ENCODE measurements around the gene FBXW8.

Gene FBXW8

DNA sequence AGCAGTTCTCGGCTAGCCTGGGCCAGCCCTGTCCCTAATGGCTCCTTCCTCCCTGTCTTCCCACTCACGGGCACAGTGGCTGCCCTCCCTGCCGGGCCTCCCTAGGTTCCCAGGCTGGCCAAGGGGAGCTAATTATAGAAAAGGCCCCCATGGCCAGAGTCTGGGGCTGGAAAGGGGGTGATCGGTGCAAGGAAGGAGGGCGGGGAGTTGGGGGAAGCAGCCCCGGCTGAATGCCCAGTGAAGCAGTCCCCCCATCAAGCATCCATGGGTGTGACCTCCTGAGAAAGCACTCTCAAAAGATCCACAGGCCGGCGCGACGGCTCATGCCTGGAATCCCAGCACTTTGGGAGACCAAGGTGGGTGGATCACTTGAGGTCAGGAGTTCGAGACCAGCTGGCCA is 133.6 kb downstream of the FBXW8 start:
- POLR2A ChIA-PET = no interaction called here
- no peaks in the 10 kb centered on the region for H3K4me1 ChIP-seq (ENCODE audit: control insufficient read depth, insufficient read depth, low read length)

DNA sequence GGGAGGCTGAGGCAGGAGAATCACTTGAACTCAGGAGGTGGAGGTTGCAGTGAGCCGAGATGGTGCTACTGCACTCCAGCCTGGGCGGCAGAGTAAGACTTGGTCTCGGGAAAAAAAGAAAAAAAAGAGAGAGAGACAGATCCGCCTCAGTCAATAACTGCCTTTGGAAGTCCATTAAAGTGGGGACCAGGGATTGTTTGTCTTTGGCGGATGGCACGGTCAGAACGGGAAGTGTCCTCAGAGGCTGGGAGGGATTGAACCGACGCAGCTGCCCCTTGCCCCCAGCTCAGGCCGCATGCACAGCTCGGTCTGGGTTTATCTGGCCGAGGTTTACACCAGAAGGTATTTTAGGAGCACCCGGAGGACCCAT is 134.0 kb downstream of the FBXW8 start:
- POLR2A ChIA-PET = no interaction called here
- H3K27ac ChIP-seq (ENCODE audit: extremely low read depth, low read depth, low read length) = no peak overlapping the region
- CTCF ChIA-PET = interaction anchor here (0.7 kb wide), 1 partner anchor 66 kb away, joined by 3 read pairs; no protein-coding TSS in a partner anchor
- TF ChIP-seq ZNF202 (tag by site-specific recombination; IDR thresholded peaks at IDR 0.05; ENCODE audit: borderline replicate concordance) (no peak), KLF7 (tag by site-specific recombination; IDR thresholded peaks at IDR 0.05; ENCODE audit: borderline replicate concordance) (no peak), SP2 (tag by site-specific recombination; IDR thresholded peaks at IDR 0.05) (no peak), GFI1B (tag by site-specific recombination; IDR thresholded peaks at IDR 0.05) (no peak), ZNF747 (tag by site-specific recombination; IDR thresholded peaks at IDR 0.05) (no peak)
- TF ChIP-seq, protein P1, sequence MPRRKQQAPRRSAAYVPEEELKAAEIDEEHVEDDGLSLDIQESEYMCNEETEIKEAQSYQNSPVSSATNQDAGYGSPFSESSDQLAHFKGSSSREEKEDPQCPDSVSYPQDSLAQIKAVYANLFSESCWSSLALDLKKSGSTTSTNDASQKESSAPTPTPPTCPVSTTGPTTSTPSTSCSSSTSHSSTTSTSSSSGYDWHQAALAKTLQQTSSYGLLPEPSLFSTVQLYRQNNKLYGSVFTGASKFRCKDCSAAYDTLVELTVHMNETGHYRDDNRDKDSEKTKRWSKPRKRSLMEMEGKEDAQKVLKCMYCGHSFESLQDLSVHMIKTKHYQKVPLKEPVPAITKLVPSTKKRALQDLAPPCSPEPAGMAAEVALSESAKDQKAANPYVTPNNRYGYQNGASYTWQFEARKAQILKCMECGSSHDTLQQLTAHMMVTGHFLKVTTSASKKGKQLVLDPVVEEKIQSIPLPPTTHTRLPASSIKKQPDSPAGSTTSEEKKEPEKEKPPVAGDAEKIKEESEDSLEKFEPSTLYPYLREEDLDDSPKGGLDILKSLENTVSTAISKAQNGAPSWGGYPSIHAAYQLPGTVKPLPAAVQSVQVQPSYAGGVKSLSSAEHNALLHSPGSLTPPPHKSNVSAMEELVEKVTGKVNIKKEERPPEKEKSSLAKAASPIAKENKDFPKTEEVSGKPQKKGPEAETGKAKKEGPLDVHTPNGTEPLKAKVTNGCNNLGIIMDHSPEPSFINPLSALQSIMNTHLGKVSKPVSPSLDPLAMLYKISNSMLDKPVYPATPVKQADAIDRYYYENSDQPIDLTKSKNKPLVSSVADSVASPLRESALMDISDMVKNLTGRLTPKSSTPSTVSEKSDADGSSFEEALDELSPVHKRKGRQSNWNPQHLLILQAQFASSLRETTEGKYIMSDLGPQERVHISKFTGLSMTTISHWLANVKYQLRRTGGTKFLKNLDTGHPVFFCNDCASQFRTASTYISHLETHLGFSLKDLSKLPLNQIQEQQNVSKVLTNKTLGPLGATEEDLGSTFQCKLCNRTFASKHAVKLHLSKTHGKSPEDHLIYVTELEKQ (tag by site-specific recombination; IDR thresholded peaks at IDR 0.05; ENCODE audit: borderline replicate concordance) = no peak
- TF ChIP-seq, protein P2, sequence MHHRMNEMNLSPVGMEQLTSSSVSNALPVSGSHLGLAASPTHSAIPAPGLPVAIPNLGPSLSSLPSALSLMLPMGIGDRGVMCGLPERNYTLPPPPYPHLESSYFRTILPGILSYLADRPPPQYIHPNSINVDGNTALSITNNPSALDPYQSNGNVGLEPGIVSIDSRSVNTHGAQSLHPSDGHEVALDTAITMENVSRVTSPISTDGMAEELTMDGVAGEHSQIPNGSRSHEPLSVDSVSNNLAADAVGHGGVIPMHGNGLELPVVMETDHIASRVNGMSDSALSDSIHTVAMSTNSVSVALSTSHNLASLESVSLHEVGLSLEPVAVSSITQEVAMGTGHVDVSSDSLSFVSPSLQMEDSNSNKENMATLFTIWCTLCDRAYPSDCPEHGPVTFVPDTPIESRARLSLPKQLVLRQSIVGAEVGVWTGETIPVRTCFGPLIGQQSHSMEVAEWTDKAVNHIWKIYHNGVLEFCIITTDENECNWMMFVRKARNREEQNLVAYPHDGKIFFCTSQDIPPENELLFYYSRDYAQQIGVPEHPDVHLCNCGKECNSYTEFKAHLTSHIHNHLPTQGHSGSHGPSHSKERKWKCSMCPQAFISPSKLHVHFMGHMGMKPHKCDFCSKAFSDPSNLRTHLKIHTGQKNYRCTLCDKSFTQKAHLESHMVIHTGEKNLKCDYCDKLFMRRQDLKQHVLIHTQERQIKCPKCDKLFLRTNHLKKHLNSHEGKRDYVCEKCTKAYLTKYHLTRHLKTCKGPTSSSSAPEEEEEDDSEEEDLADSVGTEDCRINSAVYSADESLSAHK (tag by site-specific recombination; IDR thresholded peaks at IDR 0.05) = no peak
- TF ChIP-seq, protein P3, sequence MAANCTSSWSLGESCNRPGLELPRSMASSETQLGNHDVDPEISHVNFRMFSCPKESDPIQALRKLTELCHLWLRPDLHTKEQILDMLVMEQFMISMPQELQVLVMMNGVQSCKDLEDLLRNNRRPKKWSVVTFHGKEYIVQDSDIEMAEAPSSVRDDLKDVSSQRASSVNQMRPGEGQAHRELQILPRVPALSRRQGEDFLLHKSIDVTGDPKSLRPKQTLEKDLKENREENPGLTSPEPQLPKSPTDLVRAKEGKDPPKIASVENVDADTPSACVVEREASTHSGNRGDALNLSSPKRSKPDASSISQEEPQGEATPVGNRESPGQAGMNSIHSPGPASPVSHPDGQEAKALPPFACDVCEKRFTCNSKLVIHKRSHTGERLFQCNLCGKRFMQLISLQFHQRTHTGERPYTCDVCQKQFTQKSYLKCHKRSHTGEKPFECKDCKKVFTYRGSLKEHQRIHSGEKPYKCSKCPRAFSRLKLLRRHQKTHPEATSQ (tag by site-specific recombination; IDR thresholded peaks at IDR 0.05) = no peak

More for the DNA sequence above, 133.6 kb downstream of the FBXW8 start:
- no peak overlapping the region for H3K4me3 ChIP-seq (ENCODE audit: low read depth, low read length)
- TF ChIP-seq HOXD13 (CRISPR knock-in tag; IDR thresholded peaks at IDR 0.05; ENCODE audit: borderline replicate concordance) = no peak
- TF ChIP-seq ZNF610 (tag by site-specific recombination; IDR thresholded peaks at IDR 0.05; ENCODE audit: borderline replicate concordance) = no peak
- TF ChIP-seq ZFP69B (tag by site-specific recombination; IDR thresholded peaks at IDR 0.05) = no peak
- TF ChIP-seq ZNF140 (tag by site-specific recombination; IDR thresholded peaks at IDR 0.05) = no peak
- TF ChIP-seq, protein P4, sequence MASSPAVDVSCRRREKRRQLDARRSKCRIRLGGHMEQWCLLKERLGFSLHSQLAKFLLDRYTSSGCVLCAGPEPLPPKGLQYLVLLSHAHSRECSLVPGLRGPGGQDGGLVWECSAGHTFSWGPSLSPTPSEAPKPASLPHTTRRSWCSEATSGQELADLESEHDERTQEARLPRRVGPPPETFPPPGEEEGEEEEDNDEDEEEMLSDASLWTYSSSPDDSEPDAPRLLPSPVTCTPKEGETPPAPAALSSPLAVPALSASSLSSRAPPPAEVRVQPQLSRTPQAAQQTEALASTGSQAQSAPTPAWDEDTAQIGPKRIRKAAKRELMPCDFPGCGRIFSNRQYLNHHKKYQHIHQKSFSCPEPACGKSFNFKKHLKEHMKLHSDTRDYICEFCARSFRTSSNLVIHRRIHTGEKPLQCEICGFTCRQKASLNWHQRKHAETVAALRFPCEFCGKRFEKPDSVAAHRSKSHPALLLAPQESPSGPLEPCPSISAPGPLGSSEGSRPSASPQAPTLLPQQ (tag by site-specific recombination; IDR thresholded peaks at IDR 0.05) = no peak
- TF ChIP-seq ZNF529 (tag by site-specific recombination; IDR thresholded peaks at IDR 0.05; ENCODE audit: insufficient replicate concordance) = no peak
- TF ChIP-seq HOXC10 (CRISPR knock-in tag; IDR thresholded peaks at IDR 0.05) = no peak
- TF ChIP-seq, protein P5, sequence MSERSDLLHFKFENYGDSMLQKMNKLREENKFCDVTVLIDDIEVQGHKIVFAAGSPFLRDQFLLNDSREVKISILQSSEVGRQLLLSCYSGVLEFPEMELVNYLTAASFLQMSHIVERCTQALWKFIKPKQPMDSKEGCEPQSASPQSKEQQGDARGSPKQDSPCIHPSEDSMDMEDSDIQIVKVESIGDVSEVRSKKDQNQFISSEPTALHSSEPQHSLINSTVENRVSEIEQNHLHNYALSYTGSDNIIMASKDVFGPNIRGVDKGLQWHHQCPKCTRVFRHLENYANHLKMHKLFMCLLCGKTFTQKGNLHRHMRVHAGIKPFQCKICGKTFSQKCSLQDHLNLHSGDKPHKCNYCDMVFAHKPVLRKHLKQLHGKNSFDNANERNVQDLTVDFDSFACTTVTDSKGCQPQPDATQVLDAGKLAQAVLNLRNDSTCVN (tag by site-specific recombination; optimal IDR thresholded peaks at IDR 0.05) = no peak
- no peak for TF ChIP-seq PRDM1 (tag by site-specific recombination; IDR thresholded peaks at IDR 0.05)
- TF ChIP-seq, protein P6, sequence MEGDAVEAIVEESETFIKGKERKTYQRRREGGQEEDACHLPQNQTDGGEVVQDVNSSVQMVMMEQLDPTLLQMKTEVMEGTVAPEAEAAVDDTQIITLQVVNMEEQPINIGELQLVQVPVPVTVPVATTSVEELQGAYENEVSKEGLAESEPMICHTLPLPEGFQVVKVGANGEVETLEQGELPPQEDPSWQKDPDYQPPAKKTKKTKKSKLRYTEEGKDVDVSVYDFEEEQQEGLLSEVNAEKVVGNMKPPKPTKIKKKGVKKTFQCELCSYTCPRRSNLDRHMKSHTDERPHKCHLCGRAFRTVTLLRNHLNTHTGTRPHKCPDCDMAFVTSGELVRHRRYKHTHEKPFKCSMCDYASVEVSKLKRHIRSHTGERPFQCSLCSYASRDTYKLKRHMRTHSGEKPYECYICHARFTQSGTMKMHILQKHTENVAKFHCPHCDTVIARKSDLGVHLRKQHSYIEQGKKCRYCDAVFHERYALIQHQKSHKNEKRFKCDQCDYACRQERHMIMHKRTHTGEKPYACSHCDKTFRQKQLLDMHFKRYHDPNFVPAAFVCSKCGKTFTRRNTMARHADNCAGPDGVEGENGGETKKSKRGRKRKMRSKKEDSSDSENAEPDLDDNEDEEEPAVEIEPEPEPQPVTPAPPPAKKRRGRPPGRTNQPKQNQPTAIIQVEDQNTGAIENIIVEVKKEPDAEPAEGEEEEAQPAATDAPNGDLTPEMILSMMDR (tag by site-specific recombination; IDR thresholded peaks at IDR 0.05) = no peak
- TF ChIP-seq, protein P7, sequence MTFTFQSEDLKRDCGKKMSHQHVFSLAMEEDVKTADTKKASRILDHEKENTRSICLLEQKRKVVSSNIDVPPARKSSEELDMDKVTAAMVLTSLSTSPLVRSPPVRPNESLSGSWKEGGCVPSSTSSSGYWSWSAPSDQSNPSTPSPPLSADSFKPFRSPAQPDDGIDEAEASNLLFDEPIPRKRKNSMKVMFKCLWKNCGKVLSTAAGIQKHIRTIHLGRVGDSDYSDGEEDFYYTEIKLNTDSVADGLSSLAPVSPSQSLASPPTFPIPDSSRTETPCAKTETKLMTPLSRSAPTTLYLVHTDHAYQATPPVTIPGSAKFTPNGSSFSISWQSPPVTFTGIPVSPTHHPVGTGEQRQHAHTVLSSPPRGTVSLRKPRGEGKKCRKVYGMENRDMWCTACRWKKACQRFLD (tag by site-specific recombination; IDR thresholded peaks at IDR 0.05) = no peak
- no peak for TF ChIP-seq ZBTB1 (tag by site-specific recombination; IDR thresholded peaks at IDR 0.05)
- no peak for TF ChIP-seq ZIC2 (tag by site-specific recombination; IDR thresholded peaks at IDR 0.05)
- TF ChIP-seq, protein P8, sequence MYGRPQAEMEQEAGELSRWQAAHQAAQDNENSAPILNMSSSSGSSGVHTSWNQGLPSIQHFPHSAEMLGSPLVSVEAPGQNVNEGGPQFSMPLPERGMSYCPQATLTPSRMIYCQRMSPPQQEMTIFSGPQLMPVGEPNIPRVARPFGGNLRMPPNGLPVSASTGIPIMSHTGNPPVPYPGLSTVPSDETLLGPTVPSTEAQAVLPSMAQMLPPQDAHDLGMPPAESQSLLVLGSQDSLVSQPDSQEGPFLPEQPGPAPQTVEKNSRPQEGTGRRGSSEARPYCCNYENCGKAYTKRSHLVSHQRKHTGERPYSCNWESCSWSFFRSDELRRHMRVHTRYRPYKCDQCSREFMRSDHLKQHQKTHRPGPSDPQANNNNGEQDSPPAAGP (tag by site-specific recombination; IDR thresholded peaks at IDR 0.05) = no peak
- no peak for TF ChIP-seq ZNF223 (tag by site-specific recombination; IDR thresholded peaks at IDR 0.05)
- TF ChIP-seq KLF10 (tag by site-specific recombination; IDR thresholded peaks at IDR 0.05) = no peak
- TF ChIP-seq ZNF473 (tag by site-specific recombination; IDR thresholded peaks at IDR 0.05) = no peak
- no peak for TF ChIP-seq KLF9 (tag by site-specific recombination; IDR thresholded peaks at IDR 0.05; ENCODE audit: low read depth)
- H3K27ac ChIP-seq (ENCODE audit: extremely low read depth, low read depth, low read length) = no peak overlapping the region
- no peaks in the 10 kb centered on the region for H3K36me3 ChIP-seq (ENCODE audit: control insufficient read depth in 2 of 2, insufficient read depth in 1 of 2, low read length in 2 of 2)
- H3K9me3 ChIP-seq (ENCODE audit: control insufficient read depth, insufficient read depth, low read depth, low read length) = no peaks in the 10 kb centered on the region
- CTCF ChIA-PET = no interaction called here

More for the DNA sequence above, 134.0 kb downstream of the FBXW8 start:
- Histone ChIP-seq H3K9me3 (ENCODE audit: control insufficient read depth, insufficient read depth, low read depth, low read length) (no peaks in the 10 kb centered on the region), H3K36me3 (ENCODE audit: control insufficient read depth in 2 of 2, insufficient read depth in 1 of 2, low read length in 2 of 2) (no peaks in the 10 kb centered on the region), H3K4me1 (ENCODE audit: control insufficient read depth, insufficient read depth, low read length) (no peaks in the 10 kb centered on the region), H3K4me3 (ENCODE audit: low read depth, low read length) (no peak overlapping the region)
